KOPT-K1 (cell line): ENCODE results near the gene CCNK.

Experiments used
- H3K27ac ChIP-seq: fragments of 200-600 bp; sonication (generic); 2 replicates; pipeline ENCODE4 v1.5.1; 2016; ENCODE audit warnings: antibody characterized with exemption, mild to moderate bottlenecking, low read depth, low read length; ENCODE audit not compliant: poor library complexity, severe bottlenecking
- H3K36me3 ChIP-seq: fragments of 200-600 bp; sonication (generic); 2 replicates; pipeline ENCODE4 v1.5.1; 2017; ENCODE audit warnings: antibody characterized with exemption, mild to moderate bottlenecking, low read length, moderate library complexity; ENCODE audit not compliant: insufficient read depth
- H3K9me3 ChIP-seq: fragments of 200-600 bp; sonication (generic); 2 replicates; pipeline ENCODE4 v1.5.1; 2017; ENCODE audit warnings: antibody characterized with exemption, low read length, mild to moderate bottlenecking; ENCODE audit not compliant: insufficient read depth, poor library complexity, severe bottlenecking

CCNK gene

GRCh38 chr14:99518441-99519346 is 37.5 kb downstream of the CCNK start:
- Histone ChIP-seq H3K36me3 (peaks cover 24% of the 10 kb centered on the region), H3K27ac (no peak overlapping the region), H3K9me3 (no peaks in the 10 kb centered on the region)

GRCh38 chr14:99519347-99519881 is 38.2 kb downstream of the CCNK start:
- no peaks in the 10 kb centered on the region for H3K9me3 ChIP-seq
- H3K27ac ChIP-seq = no peak overlapping the region
- peaks cover 17% of the 10 kb centered on the region for H3K36me3 ChIP-seq

GRCh38 chr14:99519931-99520421 is 38.8 kb downstream of the CCNK start:
- Histone ChIP-seq H3K27ac (no peak overlapping the region), H3K9me3 (no peaks in the 10 kb centered on the region), H3K36me3 (peaks cover 11% of the 10 kb centered on the region; the same call in 1 of the 2 replicates)

GRCh38 chr14:99520571-99521081 is 39.4 kb downstream of the CCNK start:
- peaks cover 5% of the 10 kb centered on the region; the same call in 1 of the 2 replicates for H3K36me3 ChIP-seq
- H3K27ac ChIP-seq = no peak overlapping the region
- H3K9me3 ChIP-seq = no peaks in the 10 kb centered on the region

- Histone ChIP-seq H3K27ac (no peak overlapping the region), H3K9me3 (no peaks in the 10 kb centered on the region), H3K36me3 (no peaks in the 10 kb centered on the region; the same call in 1 of the 2 replicates)
Observed at GRCh38 chr14:99521176-99522024, 40.2 kb downstream of the CCNK start.

- Histone ChIP-seq H3K9me3 (no peaks in the 10 kb centered on the region), H3K27ac (no peak overlapping the region), H3K36me3 (no peaks in the 10 kb centered on the region; the same call in 1 of the 2 replicates)
Observed at GRCh38 chr14:99522025-99522401, 40.8 kb downstream of the CCNK start.

GRCh38 chr14:99522457-99522891 is 41.3 kb downstream of the CCNK start:
- H3K36me3 ChIP-seq = no peaks in the 10 kb centered on the region; the same call in 1 of the 2 replicates
- H3K9me3 ChIP-seq = no peaks in the 10 kb centered on the region
- no peak overlapping the region for H3K27ac ChIP-seq

- Histone ChIP-seq H3K27ac (no peak overlapping the region), H3K36me3 (no peaks in the 10 kb centered on the region; the same call in 1 of the 2 replicates), H3K9me3 (no peaks in the 10 kb centered on the region)
Observed at GRCh38 chr14:99522934-99523703, 41.9 kb downstream of the CCNK start.

- Histone ChIP-seq H3K36me3 (no peaks in the 10 kb centered on the region; the same call in 1 of the 2 replicates), H3K27ac (no peak overlapping the region), H3K9me3 (no peaks in the 10 kb centered on the region)
Observed at GRCh38 chr14:99523704-99524055, 42.5 kb downstream of the CCNK start.

GRCh38 chr14:99524091-99524661 is 43.0 kb downstream of the CCNK start:
- no peaks in the 10 kb centered on the region; the same call in 1 of the 2 replicates for H3K36me3 ChIP-seq
- no peaks in the 10 kb centered on the region for H3K9me3 ChIP-seq
- no peak overlapping the region for H3K27ac ChIP-seq

- H3K9me3 ChIP-seq = no peaks in the 10 kb centered on the region
- no peaks in the 10 kb centered on the region for H3K36me3 ChIP-seq
- no peak overlapping the region for H3K27ac ChIP-seq
Observed at GRCh38 chr14:99524804-99525698, 43.8 kb downstream of the CCNK start.

- Histone ChIP-seq H3K36me3 (no peaks in the 10 kb centered on the region), H3K9me3 (no peaks in the 10 kb centered on the region), H3K27ac (no peak overlapping the region)
Observed at GRCh38 chr14:99525699-99526080, 44.5 kb downstream of the CCNK start.

GRCh38 chr14:99527026-99527425 is 45.8 kb downstream of the CCNK start:
- no peak overlapping the region for H3K27ac ChIP-seq
- H3K9me3 ChIP-seq = no peaks in the 10 kb centered on the region
- no peaks in the 10 kb centered on the region for H3K36me3 ChIP-seq
